GM20000 (cell line): ENCODE data around the gene SUPT4H1.

Experiments used
- DNase-seq: peaks from one replicate; pipeline ENCODE4 v3.0.0; 2012; ENCODE audit warnings: low spot score
- TF ChIP-seq, protein P1 (sequence below): IDR thresholded peaks from 2 replicates; pipeline ENCODE4 v1.5.1; 2012; ENCODE audit warnings: mild to moderate bottlenecking, control low read depth; ENCODE audit errors: extremely low read depth, missing control alignments

SUPT4H1 gene

GRCh38 chr17:58337600-58338453 is 14.2 kb downstream of the SUPT4H1 start:
- peak; percentile 74 for DNase-seq
- TF ChIP-seq, protein P1, sequence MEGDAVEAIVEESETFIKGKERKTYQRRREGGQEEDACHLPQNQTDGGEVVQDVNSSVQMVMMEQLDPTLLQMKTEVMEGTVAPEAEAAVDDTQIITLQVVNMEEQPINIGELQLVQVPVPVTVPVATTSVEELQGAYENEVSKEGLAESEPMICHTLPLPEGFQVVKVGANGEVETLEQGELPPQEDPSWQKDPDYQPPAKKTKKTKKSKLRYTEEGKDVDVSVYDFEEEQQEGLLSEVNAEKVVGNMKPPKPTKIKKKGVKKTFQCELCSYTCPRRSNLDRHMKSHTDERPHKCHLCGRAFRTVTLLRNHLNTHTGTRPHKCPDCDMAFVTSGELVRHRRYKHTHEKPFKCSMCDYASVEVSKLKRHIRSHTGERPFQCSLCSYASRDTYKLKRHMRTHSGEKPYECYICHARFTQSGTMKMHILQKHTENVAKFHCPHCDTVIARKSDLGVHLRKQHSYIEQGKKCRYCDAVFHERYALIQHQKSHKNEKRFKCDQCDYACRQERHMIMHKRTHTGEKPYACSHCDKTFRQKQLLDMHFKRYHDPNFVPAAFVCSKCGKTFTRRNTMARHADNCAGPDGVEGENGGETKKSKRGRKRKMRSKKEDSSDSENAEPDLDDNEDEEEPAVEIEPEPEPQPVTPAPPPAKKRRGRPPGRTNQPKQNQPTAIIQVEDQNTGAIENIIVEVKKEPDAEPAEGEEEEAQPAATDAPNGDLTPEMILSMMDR = no peak

DNA sequence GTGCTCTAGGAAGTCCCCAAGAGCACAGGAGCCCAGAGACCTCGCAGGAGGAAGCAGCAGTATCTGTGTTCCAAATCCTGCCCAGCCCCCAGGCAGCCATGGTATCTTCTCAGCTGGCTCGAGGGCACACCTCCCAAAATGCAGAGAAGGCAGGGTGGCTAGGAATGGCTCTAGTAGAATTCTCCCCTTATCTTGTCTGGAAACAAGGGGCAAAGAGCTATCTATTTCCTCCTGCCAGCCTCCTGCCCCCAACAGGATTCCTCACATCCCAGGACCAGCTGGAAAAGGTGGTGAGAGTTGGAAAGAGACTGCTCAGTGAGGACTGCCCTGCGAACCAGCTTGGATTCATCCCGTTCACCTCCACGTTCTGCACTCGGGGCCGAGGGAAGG is 14.8 kb downstream of the SUPT4H1 start:
- no peak for DNase-seq

GRCh38 chr17:58336456-58337209 is 15.4 kb downstream of the SUPT4H1 start:
- DNase-seq = no peak
- TF ChIP-seq, protein P1 = no peak

More for the DNA sequence above, 14.8 kb downstream of the SUPT4H1 start:
- TF ChIP-seq, protein P1 = no peak

DNA sequence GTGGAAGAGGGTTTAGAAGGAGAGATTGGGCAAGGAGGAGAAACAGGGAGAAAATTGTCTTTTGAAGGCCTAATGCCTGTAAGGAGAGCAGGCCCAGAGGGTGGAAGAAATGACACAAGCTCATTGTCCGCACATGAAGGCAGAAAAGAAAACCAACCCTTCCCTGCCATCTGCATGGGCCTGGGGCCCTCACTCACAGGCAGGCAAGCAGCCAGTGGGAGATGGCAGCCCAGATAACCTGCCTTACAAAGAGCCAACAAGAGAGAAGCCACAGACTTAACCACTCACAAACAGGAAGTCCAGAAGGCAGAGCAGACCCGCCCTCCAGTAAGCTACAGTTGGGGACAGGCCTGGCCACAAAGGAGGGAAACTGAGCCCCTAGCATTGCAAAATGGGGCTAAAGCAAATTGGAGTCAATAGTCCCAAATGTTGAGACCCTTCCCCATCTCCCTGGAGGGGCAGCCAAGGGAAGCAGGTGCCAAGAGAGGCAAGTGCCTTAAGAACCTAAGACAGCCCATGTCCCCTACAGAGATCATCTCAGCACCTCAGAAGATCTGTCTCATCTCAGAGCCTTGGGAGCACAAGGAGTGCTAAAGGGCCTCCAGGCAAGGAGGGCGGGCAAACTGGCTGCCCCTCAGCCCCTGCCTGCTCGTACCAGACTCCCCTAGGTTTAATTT is 16.1 kb downstream of the SUPT4H1 start:
- TF ChIP-seq, protein P1 = no peak
- DNase-seq = peak; percentile 59

DNA sequence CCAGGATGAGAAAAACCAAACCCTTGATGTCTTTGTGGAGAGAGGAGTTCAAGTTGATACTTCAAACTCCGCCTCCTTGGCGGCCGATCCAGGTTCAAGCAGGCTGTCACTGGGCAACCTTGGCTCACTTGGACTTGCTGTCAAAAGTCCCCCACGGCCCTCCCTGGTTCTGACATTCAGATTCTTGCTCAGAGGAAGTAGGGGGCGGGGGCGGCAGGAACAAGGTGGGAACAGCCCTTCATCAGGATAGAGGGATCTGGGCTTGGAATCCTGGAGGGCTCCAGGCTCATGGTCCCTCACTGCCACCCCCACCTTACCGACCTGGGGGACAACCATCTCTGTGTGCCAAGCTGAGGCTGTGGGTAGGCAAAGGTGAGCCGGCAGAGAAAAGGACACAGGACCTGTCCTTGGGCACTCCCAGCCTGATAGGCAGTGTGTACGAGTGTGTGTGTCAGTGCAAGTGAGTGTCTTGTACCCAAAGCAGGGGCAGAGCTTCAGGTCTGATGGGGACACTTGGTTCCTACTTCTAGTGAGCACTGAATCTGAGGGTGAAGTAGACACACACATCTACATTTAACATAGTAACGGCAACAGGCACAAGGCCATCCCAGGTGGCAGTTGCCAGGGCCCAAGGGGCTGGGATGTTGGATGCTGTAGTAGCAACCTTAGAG is 16.8 kb downstream of the SUPT4H1 start:
- TF ChIP-seq, protein P1 = no peak
- DNase-seq = no peak

DNA sequence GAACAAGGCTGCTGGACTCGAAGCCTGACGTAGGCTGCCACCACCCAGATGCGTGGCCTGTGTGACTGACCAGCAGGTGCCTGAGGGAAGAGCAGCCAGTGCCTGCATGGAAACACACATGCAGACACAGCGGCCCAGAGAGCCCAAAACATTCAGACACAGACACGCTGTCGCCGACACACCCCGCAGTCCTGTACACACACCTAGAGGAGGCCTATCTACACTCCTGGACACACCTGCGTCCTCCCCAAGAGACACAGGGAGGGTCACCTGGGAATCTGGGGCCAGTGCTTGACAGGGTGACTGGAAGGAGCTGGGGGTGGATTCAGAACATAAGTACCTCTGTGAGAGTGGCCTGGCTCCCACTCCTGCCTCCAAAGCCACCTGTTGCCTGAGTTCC is 17.3 kb downstream of the SUPT4H1 start:
- DNase-seq = no peak
- TF ChIP-seq, protein P1 = no peak

GRCh38 chr17:58334256-58334655 is 17.7 kb downstream of the SUPT4H1 start:
- TF ChIP-seq, protein P1 = no peak
- no peak for DNase-seq
